Measurements from ENCODE around the gene TUBA3D.
"Not testable (repeated sequence)": the region's sequence is repeated elsewhere in the genome, so short reads cannot be mapped to it uniquely, and the experiment has no call there.

TUBA3D gene

GRCh38 chr2:131529864-131530445 lies 54.0 kb downstream of the TUBA3D start:
- in situ Hi-C loops (cut with MboI; ENCODE audit: low sequenced_read_pairs): not testable (repeated sequence)

GRCh38 chr2:131530626-131531344 lies 54.9 kb downstream of the TUBA3D start:
- in situ Hi-C loops (cut with MboI; ENCODE audit: low sequenced_read_pairs): not testable (repeated sequence)

- in situ Hi-C loops (cut with MboI; ENCODE audit: low sequenced_read_pairs): not testable (repeated sequence)
Measured at GRCh38 chr2:131531547-131532185, 55.7 kb downstream of the TUBA3D start.

Measured in HL-60/S4 treated with phorbol 12-myristate 13-acetate at 8.2 ng/mL for 4 days and 3 days (cell line).